HCT116 (cell line): Measurements from ENCODE around the gene HHAT. TPM values are rescaled to one million over a fixed set of nuclear protein-coding genes. Genes with fewer than 3 reads are reported as not detected.
A peak's percentile ranks its signal among the peaks of the same experiment; 100 is the strongest.

Experiments used
- ATAC-seq: fragments of 200-7000 bp; cut with Tn5 transposase; 2 replicates; pipeline ENCODE4 v1.9.1; 2020; ENCODE audit warnings: mild to moderate bottlenecking, moderate library complexity
- BruUV-seq: library from RNA; stranded (reverse); fragments of 400-500 nt; replicated peaks from 2 replicates; lab custom pipeline; 2021; lab: Mats Ljungman, UMichigan
- CTCF ChIA-PET: fragments of 300-600 bp; sonication (Branson Sonifier 250); formaldehyde crosslinking; loops from one replicate; lab custom pipeline; 2021; ENCODE audit warnings: antibody characterized with exemption; lab: Charles Lee
- POLR2A ChIA-PET: fragments of 300-600, 350-600 bp; sonication (Branson Sonifier 250); formaldehyde crosslinking; loops from one replicate; lab custom pipeline; 2021; ENCODE audit warnings: antibody characterized with exemption; lab: Charles Lee
- RAD21 ChIA-PET, 2 experiments: fragments of 300-600 bp; sonication (Branson Sonifier 250); formaldehyde crosslinking; loops; one replicate each; lab custom pipeline; 2023; ENCODE audit warnings: low total read pairs in 2 of 2; ENCODE audit not compliant: uncharacterized antibody in 2 of 2, unreplicated experiment in 2 of 2, low non-redundant PET in 1 of 2; lab: Charles Lee
- DNase-seq: peaks from one replicate; pipeline ENCODE4 v3.0.0-alpha.2; 2010; ENCODE audit warnings: low read depth, low spot score
- H2AFZ ChIP-seq: fragments of 200-600 bp; shearing (Covaris generic), sonication (generic); 2 replicates; pipeline ENCODE4 v1.6.1; 2017; ENCODE audit warnings: low read depth, mixed run types, mixed read lengths, antibody characterized with exemption, low read length; ENCODE audit not compliant: poor library complexity, severe bottlenecking
- H3K27ac ChIP-seq: 2 replicates; pipeline ENCODE4 v1.5.1; 2012; ENCODE audit warnings: low read depth, low read length
- H3K27me3 ChIP-seq: fragments of 200-600 bp; sonication (generic); 2 replicates; pipeline ENCODE4 v1.6.1; 2016; ENCODE audit warnings: mixed run types, low read length, mixed read lengths; ENCODE audit not compliant: insufficient read depth
- H3K36me3 ChIP-seq, 2 experiments: fragments of 200-500 bp in 1 of 2; fragments of 200-600 bp in 1 of 2; sonication (Bioruptor generic) in 1 of 2; sonication (generic) in 1 of 2; 2 replicates each; pipeline versions ENCODE4 v1.5.1 to v1.6.1; 2014 to 2016; ENCODE audit warnings: low read length in 2 of 2, inconsistent platforms in 1 of 2, mixed read lengths in 1 of 2, mixed run types in 1 of 2; ENCODE audit not compliant: insufficient read depth in 2 of 2, control insufficient read depth in 1 of 2
- H3K4me1 ChIP-seq, 2 experiments: fragments of 200-600 bp in 1 of 2; sonication (generic) in 1 of 2; 2 replicates each; pipeline versions ENCODE4 v1.5.1 to v1.6.1; 2012 to 2017; ENCODE audit warnings: low read length in 2 of 2, inconsistent platforms in 1 of 2, mild to moderate bottlenecking in 1 of 2, mixed read lengths in 1 of 2, mixed run types in 1 of 2, moderate library complexity in 1 of 2; ENCODE audit not compliant: insufficient read depth in 2 of 2, control insufficient read depth in 1 of 2
- H3K4me2 ChIP-seq: fragments of 200-600 bp; sonication (generic); 2 replicates; pipeline ENCODE4 v1.6.1; 2017; ENCODE audit warnings: mixed run types, low read length, mixed read lengths
- H3K4me3 ChIP-seq, 2 experiments: fragments of 200-600 bp in 1 of 2; sonication (generic) in 1 of 2; replicated peaks in 1 of 2; 2 replicates each; pipeline ENCODE4 v1.5.1; 2011 to 2016; ENCODE audit warnings: low read length in 2 of 2, control low read depth in 1 of 2, low read depth in 1 of 2, mild to moderate bottlenecking in 1 of 2, mixed read lengths in 1 of 2, mixed run types in 1 of 2
- H3K79me2 ChIP-seq: fragments of 200-600 bp; sonication (generic); 2 replicates; pipeline ENCODE4 v1.6.1; 2017; ENCODE audit warnings: mild to moderate bottlenecking, mixed run types, low read length, moderate library complexity, mixed read lengths; ENCODE audit not compliant: insufficient read depth
- H3K9ac ChIP-seq: fragments of 200-600 bp; sonication (generic); 2 replicates; pipeline ENCODE4 v1.6.1; 2016; ENCODE audit warnings: low read length, mixed read lengths
- H3K9me2 ChIP-seq: fragments of 200-600 bp; sonication (generic), shearing (Covaris generic); 2 replicates; pipeline ENCODE4 v1.6.1; 2017; ENCODE audit warnings: mixed run types, mild to moderate bottlenecking, moderate library complexity; ENCODE audit not compliant: insufficient read depth
- H3K9me3 ChIP-seq, 2 experiments: fragments of 200-500 bp in 1 of 2; fragments of 200-600 bp in 1 of 2; sonication (Bioruptor generic) in 1 of 2; sonication (generic) in 1 of 2; 2 replicates each; pipeline ENCODE4 v1.6.1; 2014 to 2017; ENCODE audit warnings: low read length in 2 of 2, mixed read lengths in 2 of 2, inconsistent platforms in 1 of 2, low read depth in 1 of 2, mild to moderate bottlenecking in 1 of 2, mixed run types in 1 of 2, moderate library complexity in 1 of 2; ENCODE audit not compliant: control insufficient read depth in 1 of 2, insufficient read depth in 1 of 2
- H4K20me1 ChIP-seq: fragments of 200-600 bp; sonication (generic), shearing (Covaris generic); 2 replicates; pipeline ENCODE4 v1.6.1; 2017; ENCODE audit warnings: mixed run types, mild to moderate bottlenecking, moderate library complexity; ENCODE audit not compliant: insufficient read depth
- EGR1 ChIP-seq: IDR thresholded peaks from 2 replicates; pipeline ENCODE4 v1.6.1; 2012; ENCODE audit warnings: low read depth
- EZH2 ChIP-seq: fragments of 200-600 bp; sonication (generic); IDR thresholded peaks from 2 replicates; pipeline ENCODE4 v1.6.1; 2017; ENCODE audit warnings: antibody characterized with exemption, mixed run types
- POLR2A ChIP-seq: IDR thresholded peaks from 2 replicates; pipeline ENCODE4 v1.7.0; 2011; ENCODE audit warnings: borderline replicate concordance; ENCODE audit not compliant: insufficient read depth, insufficient read length; ENCODE audit errors: extremely low read depth
- RAD21 ChIP-seq: IDR thresholded peaks from 2 replicates; pipeline ENCODE4 v1.6.1; 2012; ENCODE audit warnings: low read depth, mild to moderate bottlenecking
- SIN3A ChIP-seq: IDR thresholded peaks from 2 replicates; pipeline ENCODE4 v1.6.1; 2012; ENCODE audit warnings: low read depth
- SRF ChIP-seq: IDR thresholded peaks from 2 replicates; pipeline ENCODE4 v1.6.1; 2012; ENCODE audit warnings: low read depth
- YY1 ChIP-seq: IDR thresholded peaks from 2 replicates; pipeline ENCODE4 v1.6.1; 2011; ENCODE audit warnings: low read length, low read depth, moderate library complexity, mild to moderate bottlenecking; ENCODE audit not compliant: insufficient replicate concordance; ENCODE audit errors: extremely low read depth
- ZFX ChIP-seq: fragments of 450-650 bp; IDR thresholded peaks from 2 replicates; pipeline ENCODE4 v1.6.1; 2017
- intact Hi-C: fragments of 100-400 bp; cut with micrococcal nuclease; formaldehyde crosslinking; loops from 2 replicates; pipeline ENCODE4 v1.10.0; 2022
- total RNA-seq: library from RNA; stranded (reverse); gene quantifications from one replicate; pipeline ENCODE4 v1.2.1, GENCODE V29; 2021; ENCODE audit not compliant: unreplicated experiment
- TF ChIP-seq, protein P1 (sequence below), 3 experiments: fragments of 200-600 bp in 1 of 3; sonication (generic) in 1 of 3; IDR thresholded peaks in 2 of 3; conservative IDR thresholded peaks in 1 of 3; 2 replicates each; pipeline ENCODE4 v1.5.1; 2012 to 2017; ENCODE audit warnings: low read depth in 2 of 3, low read length in 2 of 3, antibody characterized with exemption in 1 of 3, borderline replicate concordance in 1 of 3, control low read depth in 1 of 3, mild to moderate bottlenecking in 1 of 3, mixed read lengths in 1 of 3, mixed run types in 1 of 3, moderate library complexity in 1 of 3; ENCODE audit not compliant: insufficient read depth in 1 of 3

The HHAT gene
- total RNA-seq, 1 experiment from 2014 or later = 2.7 TPM

DNA sequence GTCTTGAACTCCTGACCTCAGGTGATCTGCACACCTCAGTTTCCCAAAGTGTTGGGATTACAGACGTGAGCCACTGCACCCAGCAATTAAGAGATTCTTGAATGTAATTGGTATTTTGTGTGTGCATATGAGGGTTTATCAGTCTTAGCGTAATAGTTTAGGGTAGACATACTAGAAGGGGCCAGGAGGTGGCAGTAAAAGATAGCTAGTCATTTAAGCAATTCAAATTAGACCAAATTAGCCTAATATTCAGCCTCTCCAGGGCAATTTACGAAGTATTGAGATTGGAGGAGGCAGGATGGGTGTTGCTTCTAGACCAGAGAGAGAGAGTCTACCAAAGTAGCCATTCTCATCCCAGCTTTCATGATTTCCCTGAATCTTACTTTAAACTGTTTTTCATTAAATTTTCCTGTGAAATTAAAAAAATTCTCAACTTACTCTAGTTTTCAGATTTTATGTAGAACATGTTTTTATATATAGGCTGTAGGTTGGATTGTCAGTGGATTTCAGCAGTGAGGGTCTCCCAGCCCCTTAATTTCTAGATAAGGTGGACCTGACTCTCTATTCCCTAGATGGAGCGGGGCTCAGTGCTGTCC is 119.7 kb downstream of the HHAT start:
- no peak overlapping the region for H2AFZ ChIP-seq
- DNase-seq (peak; percentile 33), ATAC-seq (peak; percentile 87)
- peaks cover 4% of the 10 kb centered on the region in 2 experiments; a peak in 2 of 4 replicates for H3K4me1 ChIP-seq
- no peak overlapping the region for H3K27ac ChIP-seq
- no peak overlapping the region for H3K4me2 ChIP-seq
- BruUV-seq = no TSS peak
- ChIA-PET CTCF (interaction anchor here (0.7 to 3.2 kb wide), 7 partner anchors 8 to 810 kb away, joined by 3 to 46 read pairs (median 3); partner anchors contain the start of gene KCNH1), RAD21 (interaction anchor here (0.5 to 1.3 kb wide), 3 partner anchors 625 to 686 kb away, joined by 3 to 6 read pairs (median 4); partner anchors contain the start of gene KCNH1 (in 2 of the 2)), POLR2A (no interaction called here)
- no peak overlapping the region for H3K4me3 ChIP-seq
- no peaks in the 10 kb centered on the region for H3K9me3 ChIP-seq
- TF ChIP-seq SRF = no peak
- TF ChIP-seq POLR2A = no peak
- no peak for TF ChIP-seq ZFX
- TF ChIP-seq, protein P1, sequence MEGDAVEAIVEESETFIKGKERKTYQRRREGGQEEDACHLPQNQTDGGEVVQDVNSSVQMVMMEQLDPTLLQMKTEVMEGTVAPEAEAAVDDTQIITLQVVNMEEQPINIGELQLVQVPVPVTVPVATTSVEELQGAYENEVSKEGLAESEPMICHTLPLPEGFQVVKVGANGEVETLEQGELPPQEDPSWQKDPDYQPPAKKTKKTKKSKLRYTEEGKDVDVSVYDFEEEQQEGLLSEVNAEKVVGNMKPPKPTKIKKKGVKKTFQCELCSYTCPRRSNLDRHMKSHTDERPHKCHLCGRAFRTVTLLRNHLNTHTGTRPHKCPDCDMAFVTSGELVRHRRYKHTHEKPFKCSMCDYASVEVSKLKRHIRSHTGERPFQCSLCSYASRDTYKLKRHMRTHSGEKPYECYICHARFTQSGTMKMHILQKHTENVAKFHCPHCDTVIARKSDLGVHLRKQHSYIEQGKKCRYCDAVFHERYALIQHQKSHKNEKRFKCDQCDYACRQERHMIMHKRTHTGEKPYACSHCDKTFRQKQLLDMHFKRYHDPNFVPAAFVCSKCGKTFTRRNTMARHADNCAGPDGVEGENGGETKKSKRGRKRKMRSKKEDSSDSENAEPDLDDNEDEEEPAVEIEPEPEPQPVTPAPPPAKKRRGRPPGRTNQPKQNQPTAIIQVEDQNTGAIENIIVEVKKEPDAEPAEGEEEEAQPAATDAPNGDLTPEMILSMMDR (IDR thresholded peaks at IDR 0.05 in 2 of 3, conservative IDR thresholded peaks at IDR 0.05 in 1 of 3; ENCODE audit: borderline replicate concordance in 1 of 3, insufficient read depth in 1 of 3, low read depth in 2 of 3, low read length in 2 of 3) = peak; percentile 56 to 73 (median 59); a peak in 5 of 6 replicates
- no peak for TF ChIP-seq YY1
- no peak for TF ChIP-seq SIN3A
- TF ChIP-seq EZH2 = no peak
- TF ChIP-seq EGR1 = no peak
- peak; percentile 79 for TF ChIP-seq RAD21
- no peaks in the 10 kb centered on the region for H3K36me3 ChIP-seq
- H3K27me3 ChIP-seq = peaks cover 34% of the 10 kb centered on the region
- H4K20me1 ChIP-seq = no peaks in the 10 kb centered on the region
- no peaks in the 10 kb centered on the region for H3K9me2 ChIP-seq
- no peak overlapping the region for H3K9ac ChIP-seq
- H3K79me2 ChIP-seq = no peaks in the 10 kb centered on the region
- intact Hi-C loops = loop anchor here (1.0 to 10.0 kb wide), 5 partner anchors 134 to 1206 kb away; no protein-coding TSS in a partner anchor
